HG03460 (cell line): ENCODE data around the gene RSBN1.
"Not testable (repeated sequence)": the region's sequence is repeated elsewhere in the genome, so short reads cannot be mapped to it uniquely, and the experiment has no call there.

ENCODE experiments used
- ATAC-seq: cut with Tn5 transposase; IDR thresholded peaks from one replicate; pipeline ENCODE4 v1.9.1; 2021; ENCODE audit not compliant: unreplicated experiment

RSBN1 gene

DNA sequence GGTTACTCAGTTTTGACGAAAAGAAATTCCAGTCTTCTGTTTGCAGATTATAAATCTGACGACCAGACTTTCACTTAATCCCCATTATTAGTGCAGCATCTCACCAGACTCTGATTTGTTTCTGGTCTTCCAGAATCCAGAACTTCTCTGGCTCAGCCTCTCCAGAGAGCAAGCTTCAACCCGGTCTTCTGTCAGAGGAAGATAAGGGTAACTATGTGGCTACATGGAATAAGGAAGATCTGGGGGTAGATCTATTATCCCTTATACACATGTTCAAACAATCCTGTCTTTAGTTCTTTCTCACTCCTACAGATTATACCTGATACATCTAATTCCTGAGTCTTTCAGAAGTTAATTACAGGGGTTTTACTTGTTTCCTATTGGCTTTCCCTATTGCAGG lies 62.9 kb downstream of the RSBN1 start:
- ATAC-seq: no peak

- ATAC-seq: no peak
These were observed 64.9 kb downstream of the RSBN1 start for GRCh38 chr1:113747376-113747775.

GRCh38 chr1:113745425-113745824 lies 66.9 kb downstream of the RSBN1 start:
- ATAC-seq: no peak

GRCh38 chr1:113744114-113744513 lies 68.2 kb downstream of the RSBN1 start:
- ATAC-seq: no peak

DNA sequence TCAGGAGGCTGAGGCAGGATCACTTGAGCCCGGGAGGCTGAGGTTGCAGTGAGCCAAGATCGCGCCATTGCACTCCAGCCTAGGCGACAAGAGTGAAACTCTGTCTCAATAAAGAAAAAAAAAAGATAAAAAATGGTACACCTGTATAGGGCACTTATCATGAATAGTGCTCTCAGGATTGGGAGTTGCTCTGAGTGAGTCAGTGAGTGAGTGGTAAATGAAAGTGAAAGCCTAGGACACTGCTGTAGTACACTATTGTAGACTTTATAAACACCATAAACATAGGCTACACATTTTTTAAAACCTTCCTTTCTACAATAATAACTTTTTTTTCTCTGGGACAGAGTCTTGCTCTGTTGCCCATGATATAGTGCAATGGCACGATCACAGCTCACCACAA lies 69.8 kb downstream of the RSBN1 start:
- no peak for ATAC-seq

GRCh38 chr1:113734357-113735055 lies 77.8 kb downstream of the RSBN1 start:
- ATAC-seq: no peak

DNA sequence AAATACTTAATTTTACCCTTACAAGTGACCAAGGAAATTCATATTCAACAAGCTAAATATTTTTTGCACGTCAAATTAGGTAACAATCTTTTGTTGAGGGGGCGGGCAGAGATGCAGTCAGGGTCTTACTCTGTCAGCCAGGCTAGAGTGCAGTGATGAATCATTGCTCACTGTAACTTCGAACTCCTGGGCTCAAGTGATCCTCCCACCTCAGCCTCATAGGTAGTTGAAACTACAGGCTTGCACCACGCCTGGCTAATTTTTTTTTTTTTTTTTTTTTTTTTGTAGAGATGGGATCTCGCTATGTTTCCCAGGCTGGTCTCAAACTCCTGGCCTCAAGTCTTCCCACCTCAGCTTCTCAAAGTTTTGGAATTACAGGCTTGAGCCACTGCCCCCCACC lies 79.5 kb downstream of the RSBN1 start:
- ATAC-seq: no peak

DNA sequence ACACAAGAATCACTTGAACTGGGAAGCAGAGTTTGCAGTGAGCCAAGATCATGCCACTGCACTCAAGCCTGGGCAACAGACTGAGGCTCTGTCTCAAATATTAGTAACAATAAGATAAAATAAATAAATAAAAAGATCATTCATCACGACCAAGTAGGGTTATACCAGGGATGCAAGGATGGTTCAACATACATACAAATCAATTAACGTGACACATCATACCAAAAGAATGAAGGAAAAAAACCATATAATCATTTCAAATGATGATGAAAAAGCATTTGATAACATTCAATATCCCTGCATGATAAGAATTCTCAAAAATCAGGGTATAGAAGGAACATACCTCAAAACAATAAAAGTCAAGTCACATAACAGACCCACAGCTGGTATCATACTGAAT lies 91.3 kb downstream of the RSBN1 start:
- ATAC-seq: no peak

GRCh38 chr1:113718621-113719020 lies 93.7 kb downstream of the RSBN1 start:
- not testable (repeated sequence) for ATAC-seq

DNA sequence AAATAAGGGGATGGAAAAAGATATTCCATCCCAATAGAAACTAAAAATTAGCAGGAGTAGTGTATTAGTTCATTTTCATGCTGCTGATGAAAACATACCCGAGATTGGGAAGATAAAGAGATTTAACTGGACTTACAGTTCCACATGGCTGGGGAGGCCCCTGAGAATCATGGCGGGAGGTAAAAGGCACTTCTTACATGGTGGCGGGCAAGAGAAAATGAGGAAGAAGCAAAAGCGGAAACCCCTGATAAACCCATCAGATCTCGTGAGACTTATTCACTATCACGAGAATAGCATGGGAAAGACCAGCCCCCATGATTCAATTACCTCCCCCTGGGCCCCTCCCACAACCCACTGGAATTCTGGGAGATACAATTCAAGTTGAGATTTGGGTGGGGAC lies 94.8 kb downstream of the RSBN1 start:
- ATAC-seq: not testable (repeated sequence)

- ATAC-seq: no peak
These were observed 97.5 kb downstream of the RSBN1 start for GRCh38 chr1:113714606-113715269.
